Heart left ventricle (tissue), 16 donors: ENCODE data around the gene SNX18. TPM values are rescaled to one million over a fixed set of nuclear protein-coding genes. Genes with fewer than 3 reads are reported as not detected.

Source experiments
- ATAC-seq, 4 donors: fragments of 200-7000 bp; cut with Tn5 transposase; one replicate each; pipeline ENCODE4 v1.9.1; 2020 to 2022; ENCODE audit warnings: moderate library complexity in 4 of 4, mild to moderate bottlenecking in 3 of 4, moderate number of reproducible peaks in 1 of 4
- DNase-seq, 5 donors: peaks; one replicate each; pipeline ENCODE4 v3.0.0-alpha.2; 2020
- H3K27ac ChIP-seq, 12 donors: fragments of 200-600 bp; sonication (generic) in 4 of 12; one replicate each; pipeline versions ENCODE4 v1.5.0 to v1.8.0; 2016 to 2022; ENCODE audit warnings: mild to moderate bottlenecking in 2 of 12
- H3K27me3 ChIP-seq, 9 donors: fragments of 200-600 bp; sonication (generic) in 2 of 9; one replicate each; pipeline versions ENCODE4 v1.5.1 to v1.8.0; 2016 to 2022; ENCODE audit warnings: mild to moderate bottlenecking in 3 of 9
- H3K36me3 ChIP-seq, 9 donors: fragments of 200-600 bp; sonication (generic) in 2 of 9; one replicate each; pipeline versions ENCODE4 v1.5.0 to v1.8.0; 2018 to 2022; ENCODE audit warnings: mild to moderate bottlenecking in 2 of 9
- H3K4me1 ChIP-seq, 12 donors: fragments of 200-600 bp; sonication (generic) in 4 of 12; one replicate each; pipeline versions ENCODE4 v1.5.0 to v1.8.0; 2016 to 2022; ENCODE audit warnings: mild to moderate bottlenecking in 3 of 12
- H3K4me3 ChIP-seq, 12 donors: fragments of 200-600 bp; sonication (generic) in 4 of 12; one replicate each; pipeline versions ENCODE4 v1.5.0 to v1.8.0; 2017 to 2022; ENCODE audit warnings: mild to moderate bottlenecking in 9 of 12, moderate library complexity in 4 of 12
- H3K9me3 ChIP-seq, 12 donors: fragments of 200-600 bp; sonication (generic) in 4 of 12; one replicate each; pipeline versions ENCODE4 v1.5.0 to v1.8.0; 2016 to 2022; ENCODE audit warnings: mild to moderate bottlenecking in 1 of 12
- CTCF ChIP-seq, 12 donors: fragments of 200-600 bp; sonication (generic) in 4 of 12; IDR thresholded peaks; one replicate each; pipeline versions ENCODE4 v1.5.0 to v1.8.0; 2018 to 2022; ENCODE audit warnings: antibody characterized with exemption in 12 of 12, mild to moderate bottlenecking in 5 of 12
- POLR2A ChIP-seq, 2 donors: fragments of 450-650 bp; IDR thresholded peaks; one replicate each; pipeline ENCODE4 v1.6.1; 2017; ENCODE audit warnings: antibody characterized with exemption in 2 of 2, mild to moderate bottlenecking in 2 of 2, moderate library complexity in 2 of 2
- WGBS, 4 donors: extraction: QIAGEN DNeasy Blood & Tissue Kit in 2 of 4; methylation state at CpG; one replicate each; pipeline versions ENCODE4 v1.1.5 to v1.1.7; 2013 to 2018; 5-methylcytosine and 5-hydroxymethylcytosine counted together
- intact Hi-C, 10 donors: fragments of 100-400 bp; cut with DNase I; formaldehyde crosslinking; loops; one replicate each; pipeline versions ENCODE4 v1.11.1 to v1.14.2; 2022
- polyA plus RNA-seq, 2 donors: library from polyadenylated mRNA; stranded (reverse); fragments of 200-250 nt; gene quantifications; one replicate each; pipeline ENCODE4 v1.2.3, GENCODE V29; 2013
- total RNA-seq, 9 donors: library from RNA; depleted of rRNA in 2 of 9; stranded (reverse); fragments of >200 nt in 2 of 9; fragmentation: NEBNext Ultra II Directional in 3 of 9; extraction: Animal tissue kit (Norgen Biotek cat#: 25700) in 3 of 9; gene quantifications; one replicate each; pipeline versions ENCODE4 v1.1.0 to v1.2.4, GENCODE V29; 2016 to 2023
- donor health status: ischemic (EF 13 %, LVEDD 7.1; RV severe dilation, severe dysfunction).
- donor health status: healthy with polysubstance abuse.
- donor health status: DM: no; HTN: yes; CAD: no.
- donor health status: DM: no; HTN: no; CAD: no.
- donor health status: ischemic (EF 25% LVEDD 6.9; RV normal size, moderate dysfunction).
- donor health status: ischemic (EF 25% LVEDD 5.7; RV mildly dilated, moderate dysfunction).
- donor health status: healthy.
- donor health status: DM: yes; HTN: yes; CAD: no.
- donor health status: ischemic (EF 35%, LVEDD 5.7; RV mildly dilated, moderate dysfunction).
- donor health status: nonischemic (EF 11% LVEDD 7.7; RV severe dilation, severe dysfunction).
- donor health status: DM: yes; HTN: yes; CAD: no.
- donor health status: PGD.
- donor health status: ischemic (EF 29% LVEDD 5.4; RV normal size, mild dysfunction).
- donor health status: nonischemic (EF 23%, LVEDD 6.1; RV moderate dilation, normal function).

Gene SNX18
- total and polyA plus RNA-seq, 11 donors = 4.1 to 39.6 (median 23.1) TPM

- H3K27ac ChIP-seq = peak overlapping the region; percentile 95 to 99 (median 98)
- H3K9me3 ChIP-seq = no peaks in the 10 kb centered on the region
- intact Hi-C loops = loop anchor here in 9 of 10 donors (5.0 to 10.0 kb wide), 9 partner anchors 129 to 647 kb away; partner anchors contain the start of gene GPX8 (in 1 of the 9)
- peak in 3 of 4 donors; percentile 53 to 73 (median 70) for ATAC-seq
- DNase-seq = peak; percentile 56 to 87 (median 71)
- H3K27me3 ChIP-seq = no peaks in the 10 kb centered on the region
- peaks cover 1 to 53% (median 32%) of the 10 kb centered on the region in 12 donors for H3K4me1 ChIP-seq
- H3K36me3 ChIP-seq = peaks cover 0 to 6% (median 0%) of the 10 kb centered on the region in 9 donors
- peak overlapping the region; percentile 88 to 100 (median 97) for H3K4me3 ChIP-seq
- 3 to 8% (median 6%) methylated on average over 18 to 79 of the region's 79 CpGs for WGBS, 4 donors
- TF ChIP-seq CTCF (IDR thresholded peaks at IDR 0.05) (no peak), POLR2A (IDR thresholded peaks at IDR 0.05) (no peak)
Observed at GRCh38 chr5:54518146-54518817, 723 bp downstream of the SNX18 start.

- Histone ChIP-seq H3K9me3 (no peaks in the 10 kb centered on the region), H3K27ac (peak overlapping the region in 11 of 12 donors; percentile 95 to 99 (median 98)), H3K27me3 (no peaks in the 10 kb centered on the region), H3K4me1 (peaks cover 4 to 60% (median 39%) of the 10 kb centered on the region in 12 donors), H3K36me3 (peaks cover 0 to 6% (median 0%) of the 10 kb centered on the region in 9 donors), H3K4me3 (peak overlapping the region; percentile 88 to 100 (median 97))
- intact Hi-C loops = loop anchor here in 9 of 10 donors (5.0 to 10.0 kb wide), 9 partner anchors 128 to 646 kb away; partner anchors contain the start of gene GPX8 (in 1 of the 9)
- WGBS, 4 donors = 68 to 81% (median 71%) methylated on average over 20 to 50 of the region's 50 CpGs
- DNase-seq (peak in 3 of 5 donors; percentile 46 to 64 (median 54)), ATAC-seq (peak in 2 of 4 donors; percentile 4 to 14)
- no peak for TF ChIP-seq CTCF (IDR thresholded peaks at IDR 0.05)
- TF ChIP-seq POLR2A (IDR thresholded peaks at IDR 0.05) = no peak
Observed at GRCh38 chr5:54518818-54519508, 1.4 kb downstream of the SNX18 start.

GRCh38 chr5:54519509-54519876 is 1.9 kb downstream of the SNX18 start:
- H3K36me3 ChIP-seq = peaks cover 0 to 11% (median 0%) of the 10 kb centered on the region in 9 donors
- no peak for ATAC-seq
- peaks cover 4 to 65% (median 44%) of the 10 kb centered on the region in 12 donors for H3K4me1 ChIP-seq
- H3K27ac ChIP-seq = peak overlapping the region in 11 of 12 donors; percentile 95 to 99 (median 98)
- H3K9me3 ChIP-seq = no peaks in the 10 kb centered on the region
- 12 to 34% (median 27%) methylated on average over 5 to 10 of the region's 10 CpGs for WGBS, 4 donors
- DNase-seq = no peak
- intact Hi-C loops = loop anchor here in 9 of 10 donors (5.0 to 10.0 kb wide), 9 partner anchors 128 to 645 kb away; partner anchors contain the start of gene GPX8 (in 1 of the 9)
- TF ChIP-seq CTCF (IDR thresholded peaks at IDR 0.05) = no peak
- TF ChIP-seq POLR2A (IDR thresholded peaks at IDR 0.05) = no peak
- no peaks in the 10 kb centered on the region for H3K27me3 ChIP-seq
- peak overlapping the region; percentile 88 to 100 (median 97) for H3K4me3 ChIP-seq
